ENCODE results near the gene STEEP1. TPM values are rescaled to one million over a fixed set of nuclear protein-coding genes. Genes with fewer than 3 reads are reported as not detected.

STEEP1 gene
- total and polyA plus RNA-seq, 2 of the 13 experiments (the other 11 are each of a cell fraction or from before 2014, with no cell fraction given), result 7.7 to 23.1 TPM

DNA sequence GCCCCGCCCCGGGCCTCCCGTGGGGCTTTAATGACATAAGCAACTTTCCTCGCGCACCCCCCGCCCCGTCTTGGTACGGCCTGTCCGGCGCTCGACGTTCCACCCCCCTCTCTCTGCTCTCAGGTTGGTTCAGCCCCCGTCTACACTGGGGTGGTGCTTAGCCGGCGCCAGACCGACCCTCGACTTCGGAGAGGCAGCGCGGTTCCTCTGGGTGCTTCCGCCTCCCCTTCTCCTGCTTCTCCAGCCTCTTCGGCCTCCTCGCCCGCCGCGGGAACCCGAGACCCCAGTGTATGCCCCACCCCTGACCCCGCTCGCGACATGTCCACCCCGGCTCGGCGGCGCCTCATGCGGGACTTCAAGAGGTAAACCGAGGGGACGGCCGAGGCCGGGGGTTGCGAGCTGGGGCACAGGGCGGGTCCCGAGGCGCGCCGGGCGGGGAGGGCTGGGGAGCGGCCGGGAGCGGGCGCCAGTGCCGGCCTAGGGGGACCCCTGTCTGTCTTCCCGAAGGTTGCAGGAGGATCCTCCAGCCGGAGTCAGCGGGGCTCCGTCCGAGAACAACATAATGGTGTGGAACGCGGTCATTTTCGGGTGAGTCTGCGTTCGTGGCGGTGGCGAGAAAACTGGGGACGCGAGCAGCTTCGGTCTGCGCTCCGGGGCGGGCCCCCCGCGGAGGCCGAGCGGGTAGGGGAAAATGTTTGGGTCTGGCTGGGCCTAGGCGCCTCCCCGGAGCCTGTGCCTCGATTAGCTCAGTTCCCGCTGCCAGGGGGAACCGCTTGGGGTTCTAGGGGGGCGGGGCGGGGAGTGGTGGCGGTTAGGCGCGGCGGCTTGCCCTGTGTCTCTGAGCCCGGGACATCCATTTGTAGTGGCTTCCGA lies 9.4 kb upstream of the STEEP1 start, which contains the start of gene UBE2A (continued):
- TF ChIP-seq ZNF251 (CRISPR knock-in tag; IDR thresholded peaks at IDR 0.05), result no peak
- TF ChIP-seq, protein P1, sequence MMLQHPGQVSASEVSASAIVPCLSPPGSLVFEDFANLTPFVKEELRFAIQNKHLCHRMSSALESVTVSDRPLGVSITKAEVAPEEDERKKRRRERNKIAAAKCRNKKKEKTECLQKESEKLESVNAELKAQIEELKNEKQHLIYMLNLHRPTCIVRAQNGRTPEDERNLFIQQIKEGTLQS (CRISPR knock-in tag; IDR thresholded peaks at IDR 0.05), result no peak
- no peak for TF ChIP-seq MTF1 (CRISPR knock-in tag; IDR thresholded peaks at IDR 0.05)
- TF ChIP-seq, protein P2, sequence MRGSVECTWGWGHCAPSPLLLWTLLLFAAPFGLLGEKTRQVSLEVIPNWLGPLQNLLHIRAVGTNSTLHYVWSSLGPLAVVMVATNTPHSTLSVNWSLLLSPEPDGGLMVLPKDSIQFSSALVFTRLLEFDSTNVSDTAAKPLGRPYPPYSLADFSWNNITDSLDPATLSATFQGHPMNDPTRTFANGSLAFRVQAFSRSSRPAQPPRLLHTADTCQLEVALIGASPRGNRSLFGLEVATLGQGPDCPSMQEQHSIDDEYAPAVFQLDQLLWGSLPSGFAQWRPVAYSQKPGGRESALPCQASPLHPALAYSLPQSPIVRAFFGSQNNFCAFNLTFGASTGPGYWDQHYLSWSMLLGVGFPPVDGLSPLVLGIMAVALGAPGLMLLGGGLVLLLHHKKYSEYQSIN (CRISPR knock-in tag; IDR thresholded peaks at IDR 0.05; ENCODE audit: borderline replicate concordance), result no peak
- TF ChIP-seq PHF5A (CRISPR knock-in tag; IDR thresholded peaks at IDR 0.05; ENCODE audit: low read depth, unreplicated experiment), result no peak
- no peak for TF ChIP-seq ZNF816 (CRISPR knock-in tag; IDR thresholded peaks at IDR 0.05; ENCODE audit: borderline replicate concordance)
- TF ChIP-seq GABPA (IDR thresholded peaks at IDR 0.05; ENCODE audit: low read depth, low read length), result no peak
- TF ChIP-seq GABPA (CRISPR knock-in tag; IDR thresholded peaks at IDR 0.05; ENCODE audit: low read depth), result peak; percentile 54; the same call in 1 of the 2 replicates
- TF ChIP-seq ZNF550 (CRISPR knock-in tag; IDR thresholded peaks at IDR 0.05; ENCODE audit: borderline replicate concordance), result no peak
- TF ChIP-seq, protein P3, sequence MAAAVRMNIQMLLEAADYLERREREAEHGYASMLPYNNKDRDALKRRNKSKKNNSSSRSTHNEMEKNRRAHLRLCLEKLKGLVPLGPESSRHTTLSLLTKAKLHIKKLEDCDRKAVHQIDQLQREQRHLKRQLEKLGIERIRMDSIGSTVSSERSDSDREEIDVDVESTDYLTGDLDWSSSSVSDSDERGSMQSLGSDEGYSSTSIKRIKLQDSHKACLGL (CRISPR knock-in tag; IDR thresholded peaks at IDR 0.05), result no peak
- no peak for TF ChIP-seq IKZF4 (CRISPR knock-in tag; IDR thresholded peaks at IDR 0.05; ENCODE audit: borderline replicate concordance, low read depth, not compliant biosample characterization)
- no peak for TF ChIP-seq ZNF468 (CRISPR knock-in tag; IDR thresholded peaks at IDR 0.05)
- no peak for TF ChIP-seq ZNF547 (CRISPR knock-in tag; IDR thresholded peaks at IDR 0.05)
- no peak for TF ChIP-seq NKX3-1 (CRISPR knock-in tag; IDR thresholded peaks at IDR 0.05)
- TF ChIP-seq IRX3 (CRISPR knock-in tag; IDR thresholded peaks at IDR 0.05; ENCODE audit: borderline replicate concordance, low read depth), result no peak
- no peak for TF ChIP-seq NFE2L2 (IDR thresholded peaks at IDR 0.05; ENCODE audit: low read length)
- TF ChIP-seq NCOA1 (CRISPR knock-in tag; IDR thresholded peaks at IDR 0.05), result no peak
- TF ChIP-seq, protein P4, sequence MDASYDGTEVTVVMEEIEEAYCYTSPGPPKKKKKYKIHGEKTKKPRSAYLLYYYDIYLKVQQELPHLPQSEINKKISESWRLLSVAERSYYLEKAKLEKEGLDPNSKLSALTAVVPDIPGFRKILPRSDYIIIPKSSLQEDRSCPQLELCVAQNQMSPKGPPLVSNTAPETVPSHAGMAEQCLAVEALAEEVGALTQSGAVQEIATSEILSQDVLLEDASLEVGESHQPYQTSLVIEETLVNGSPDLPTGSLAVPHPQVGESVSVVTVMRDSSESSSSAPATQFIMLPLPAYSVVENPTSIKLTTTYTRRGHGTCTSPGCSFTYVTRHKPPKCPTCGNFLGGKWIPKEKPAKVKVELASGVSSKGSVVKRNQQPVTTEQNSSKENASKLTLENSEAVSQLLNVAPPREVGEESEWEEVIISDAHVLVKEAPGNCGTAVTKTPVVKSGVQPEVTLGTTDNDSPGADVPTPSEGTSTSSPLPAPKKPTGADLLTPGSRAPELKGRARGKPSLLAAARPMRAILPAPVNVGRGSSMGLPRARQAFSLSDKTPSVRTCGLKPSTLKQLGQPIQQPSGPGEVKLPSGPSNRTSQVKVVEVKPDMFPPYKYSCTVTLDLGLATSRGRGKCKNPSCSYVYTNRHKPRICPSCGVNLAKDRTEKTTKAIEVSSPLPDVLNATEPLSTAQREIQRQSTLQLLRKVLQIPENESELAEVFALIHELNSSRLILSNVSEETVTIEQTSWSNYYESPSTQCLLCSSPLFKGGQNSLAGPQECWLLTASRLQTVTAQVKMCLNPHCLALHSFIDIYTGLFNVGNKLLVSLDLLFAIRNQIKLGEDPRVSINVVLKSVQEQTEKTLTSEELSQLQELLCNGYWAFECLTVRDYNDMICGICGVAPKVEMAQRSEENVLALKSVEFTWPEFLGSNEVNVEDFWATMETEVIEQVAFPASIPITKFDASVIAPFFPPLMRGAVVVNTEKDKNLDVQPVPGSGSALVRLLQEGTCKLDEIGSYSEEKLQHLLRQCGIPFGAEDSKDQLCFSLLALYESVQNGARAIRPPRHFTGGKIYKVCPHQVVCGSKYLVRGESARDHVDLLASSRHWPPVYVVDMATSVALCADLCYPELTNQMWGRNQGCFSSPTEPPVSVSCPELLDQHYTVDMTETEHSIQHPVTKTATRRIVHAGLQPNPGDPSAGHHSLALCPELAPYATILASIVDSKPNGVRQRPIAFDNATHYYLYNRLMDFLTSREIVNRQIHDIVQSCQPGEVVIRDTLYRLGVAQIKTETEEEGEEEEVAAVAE (CRISPR knock-in tag; IDR thresholded peaks at IDR 0.05; ENCODE audit: borderline replicate concordance), result no peak
- peak in 1 of 2 experiments; percentile 47; a peak in 2 of 4 replicates for TF ChIP-seq KLF16 (CRISPR knock-in tag; IDR thresholded peaks at IDR 0.05)
- TF ChIP-seq ARID2 (CRISPR knock-in tag; IDR thresholded peaks at IDR 0.05; ENCODE audit: borderline replicate concordance), result no peak
- TF ChIP-seq ZZZ3 (CRISPR knock-in tag; IDR thresholded peaks at IDR 0.05; ENCODE audit: borderline replicate concordance), result no peak
- TF ChIP-seq, protein P5, sequence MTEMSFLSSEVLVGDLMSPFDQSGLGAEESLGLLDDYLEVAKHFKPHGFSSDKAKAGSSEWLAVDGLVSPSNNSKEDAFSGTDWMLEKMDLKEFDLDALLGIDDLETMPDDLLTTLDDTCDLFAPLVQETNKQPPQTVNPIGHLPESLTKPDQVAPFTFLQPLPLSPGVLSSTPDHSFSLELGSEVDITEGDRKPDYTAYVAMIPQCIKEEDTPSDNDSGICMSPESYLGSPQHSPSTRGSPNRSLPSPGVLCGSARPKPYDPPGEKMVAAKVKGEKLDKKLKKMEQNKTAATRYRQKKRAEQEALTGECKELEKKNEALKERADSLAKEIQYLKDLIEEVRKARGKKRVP (CRISPR knock-in tag; IDR thresholded peaks at IDR 0.05), result no peak
- peak; percentile 80 for TF ChIP-seq PHF8 (CRISPR knock-in tag; IDR thresholded peaks at IDR 0.05)

Data from HepG2 (cell line).